CD4-positive, CD25-positive, alpha-beta regulatory T cell (primary cell): ENCODE results near the gene SPRN. TPM values are rescaled to one million over a fixed set of nuclear protein-coding genes. Genes with fewer than 3 reads are reported as not detected.
"Not testable (repeated sequence)": the region's sequence is repeated elsewhere in the genome, so short reads cannot be mapped to it uniquely, and the experiment has no call there.

Source experiments
- ATAC-seq, 2 donors: fragments of 150-1000 bp; cut with Tn5 transposase; one replicate each; pipeline ENCODE4 v1.10.0; 2021; ENCODE audit warnings: low read depth in 2 of 2, moderate number of reproducible peaks in 2 of 2, moderate library complexity in 1 of 2
- DNase-seq, 3 donors: peaks; one replicate each; pipeline versions ENCODE4 v3.0.0 to v3.0.0-alpha.2; 2012 to 2022; ENCODE audit warnings: mixed read lengths in 1 of 3
- H3K27ac ChIP-seq: one replicate; pipeline ENCODE4 v1.7.0; 2013; ENCODE audit warnings: mild to moderate bottlenecking, low read length; ENCODE audit not compliant: insufficient read depth, poor library complexity, severe bottlenecking
- H3K27me3 ChIP-seq: one replicate; pipeline ENCODE4 v1.7.0; 2013; ENCODE audit warnings: low read length; ENCODE audit not compliant: control insufficient read depth, insufficient read depth
- H3K36me3 ChIP-seq: one replicate; pipeline ENCODE4 v1.7.0; 2013; ENCODE audit warnings: mild to moderate bottlenecking, low read length, moderate library complexity; ENCODE audit not compliant: control insufficient read depth, insufficient read depth
- H3K4me1 ChIP-seq: 2 replicates; pipeline ENCODE4 v1.7.0; 2013; ENCODE audit warnings: mild to moderate bottlenecking, low read length; ENCODE audit not compliant: insufficient read depth, control insufficient read depth, poor library complexity, severe bottlenecking
- H3K4me3 ChIP-seq: one replicate; pipeline ENCODE4 v1.7.0; 2013; ENCODE audit warnings: low read depth, mild to moderate bottlenecking, low read length, moderate library complexity
- H3K9me3 ChIP-seq, 2 experiments: 1 replicate in 1 of 2; 2 replicates in 1 of 2; pipeline ENCODE4 v1.7.0; 2013; ENCODE audit warnings: low read length in 2 of 2, mild to moderate bottlenecking in 1 of 2, moderate library complexity in 1 of 2; ENCODE audit not compliant: control insufficient read depth in 2 of 2
- H3K27ac Mint-ChIP-seq, 3 donors: one replicate each; pipeline ENCODE4 v1.8.0; 2020 to 2022; ENCODE audit warnings: mild to moderate bottlenecking in 3 of 3, mixed read lengths in 3 of 3, moderate library complexity in 2 of 3
- H3K27me3 Mint-ChIP-seq: one replicate; pipeline ENCODE4 v1.8.0; 2022; ENCODE audit warnings: mild to moderate bottlenecking, mixed read lengths
- H3K36me3 Mint-ChIP-seq: one replicate; pipeline ENCODE4 v1.8.0; 2020; ENCODE audit warnings: mixed read lengths
- H3K4me1 Mint-ChIP-seq, 4 donors: one replicate each; pipeline ENCODE4 v1.8.0; 2020 to 2022; ENCODE audit warnings: mixed read lengths in 4 of 4, mild to moderate bottlenecking in 1 of 4
- H3K4me3 Mint-ChIP-seq, 4 donors: one replicate each; pipeline ENCODE4 v1.8.0; 2020 to 2022; ENCODE audit warnings: mild to moderate bottlenecking in 4 of 4, mixed read lengths in 4 of 4, moderate library complexity in 3 of 4
- H3K9me3 Mint-ChIP-seq, 7 donors: one replicate each; pipeline ENCODE4 v1.8.0; 2020 to 2022; ENCODE audit warnings: mixed read lengths in 7 of 7, mild to moderate bottlenecking in 3 of 7, moderate library complexity in 2 of 7
- polyA plus RNA-seq, 4 donors: library from polyadenylated mRNA; unstranded; fragments of 300-500 nt; fragmentation: Illumina TruSeq; gene quantifications; one replicate each; pipeline ENCODE4 v1.2.3, GENCODE V29; 2021
- total RNA-seq: library from RNA; stranded (reverse); gene quantifications from one replicate; pipeline ENCODE4 v1.2.3, GENCODE V29; 2022

Gene SPRN
- total and polyA plus RNA-seq, 5 donors from 2014 or later = 0.10 to 0.77 (median 0.25) TPM; not detected in 1

DNA sequence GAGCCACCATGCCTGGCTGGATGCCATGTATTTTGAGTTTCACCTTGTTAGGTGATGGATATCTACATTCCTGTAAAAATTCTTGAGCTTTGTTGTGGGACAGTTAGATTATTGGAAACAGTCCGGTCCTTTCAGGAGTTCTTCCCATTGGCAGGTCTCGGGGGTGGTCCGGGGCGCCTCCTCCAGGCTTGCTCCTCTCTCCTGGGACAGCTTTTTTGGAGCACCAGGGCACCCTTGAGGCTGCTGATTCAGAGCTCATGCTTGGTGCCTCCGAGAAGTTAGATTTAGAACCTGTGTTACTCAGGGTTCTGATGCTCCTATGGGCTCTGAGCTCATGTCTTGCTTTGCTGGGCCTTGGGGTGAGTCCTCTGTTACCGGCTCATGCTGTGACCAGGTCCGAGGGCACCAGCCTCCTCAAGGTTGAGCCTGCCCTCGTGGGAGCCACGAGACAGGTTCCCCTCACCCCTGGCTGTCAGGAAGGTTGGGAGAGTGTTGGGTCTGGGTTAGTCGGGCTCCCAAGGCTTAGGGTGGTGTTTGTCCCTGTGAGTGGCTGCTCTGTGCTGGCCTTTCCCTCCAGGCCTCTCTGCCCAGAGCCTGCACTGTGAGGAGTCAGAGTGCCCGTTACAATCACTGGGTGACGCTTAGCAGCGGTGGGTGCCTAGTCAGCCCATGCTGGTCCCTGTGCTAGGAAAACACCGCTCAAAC lies 6.0 kb downstream of the SPRN start:
- Mint-ChIP-seq H3K27me3 (peaks cover 6% of the 10 kb centered on the region), H3K4me3 (no peak overlapping the region), H3K9me3 (peaks cover 0 to 7% (median 1%) of the 10 kb centered on the region in 7 donors), H3K27ac (no peak overlapping the region), H3K36me3 (peaks cover 27% of the 10 kb centered on the region), H3K4me1 (peaks cover 0 to 4% (median 2%) of the 10 kb centered on the region in 4 donors)
- no peak overlapping the region for H3K27ac ChIP-seq
- no peak for ATAC-seq
- no peak for DNase-seq
- no peaks in the 10 kb centered on the region for H3K27me3 ChIP-seq
- H3K4me3 ChIP-seq = no peak overlapping the region
- peaks cover 8% of the 10 kb centered on the region for H3K36me3 ChIP-seq
- H3K4me1 ChIP-seq = no peaks in the 10 kb centered on the region
- H3K9me3 ChIP-seq = no peaks in the 10 kb centered on the region

DNA sequence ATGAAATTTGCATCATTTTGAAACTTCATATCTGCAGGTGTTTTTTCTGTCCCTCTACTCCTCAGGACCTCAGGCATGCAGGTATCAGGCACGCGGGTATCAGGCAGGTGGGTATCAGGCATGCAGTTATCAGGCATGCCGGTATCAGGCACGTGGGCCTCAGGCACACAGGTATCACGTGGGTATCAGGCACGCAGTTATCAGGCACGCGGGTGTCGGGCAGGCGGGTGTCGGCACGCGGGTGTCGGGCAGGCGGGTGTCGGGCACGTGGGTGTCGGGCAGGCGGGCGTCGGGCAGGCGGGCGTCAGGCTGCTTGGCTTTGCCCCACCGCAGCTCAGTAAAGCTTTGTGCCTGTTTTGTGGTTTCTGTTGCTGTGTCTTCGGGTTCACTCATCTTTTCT lies 8.7 kb downstream of the SPRN start:
- Histone ChIP-seq H3K9me3 (peaks cover 20 to 22% of the 10 kb centered on the region in 2 experiments), H3K4me1 (no peaks in the 10 kb centered on the region), H3K27ac (no peak overlapping the region), H3K4me3 (no peak overlapping the region), H3K36me3 (peaks cover 32% of the 10 kb centered on the region), H3K27me3 (no peaks in the 10 kb centered on the region)
- no peaks in the 10 kb centered on the region for H3K27me3 Mint-ChIP-seq
- H3K4me1 Mint-ChIP-seq = peaks cover 0 to 5% (median 5%) of the 10 kb centered on the region in 4 donors
- no peak for DNase-seq
- no peak overlapping the region for H3K4me3 Mint-ChIP-seq
- no peak overlapping the region for H3K27ac Mint-ChIP-seq
- ATAC-seq = no peak
- peaks cover 53% of the 10 kb centered on the region for H3K36me3 Mint-ChIP-seq
- peaks cover 0 to 29% (median 11%) of the 10 kb centered on the region in 7 donors for H3K9me3 Mint-ChIP-seq

GRCh38 chr10:133414401-133414800 lies 10.0 kb downstream of the SPRN start:
- not testable (repeated sequence) for H3K4me3 ChIP-seq, H3K4me1 ChIP-seq, H3K27ac Mint-ChIP-seq, H3K27me3 Mint-ChIP-seq, H3K4me3 Mint-ChIP-seq, DNase-seq, ATAC-seq, H3K27ac ChIP-seq, H3K27me3 ChIP-seq
- Mint-ChIP-seq H3K36me3 (peaks cover 63% of the 10 kb centered on the region), H3K4me1 (peaks cover 6 to 11% (median 10%) of the 10 kb centered on the region in 4 donors), H3K9me3 (peaks cover 0 to 35% (median 11%) of the 10 kb centered on the region in 7 donors)
- H3K36me3 ChIP-seq = peaks cover 46% of the 10 kb centered on the region
- H3K9me3 ChIP-seq = peaks cover 20 to 24% of the 10 kb centered on the region in 2 experiments

DNA sequence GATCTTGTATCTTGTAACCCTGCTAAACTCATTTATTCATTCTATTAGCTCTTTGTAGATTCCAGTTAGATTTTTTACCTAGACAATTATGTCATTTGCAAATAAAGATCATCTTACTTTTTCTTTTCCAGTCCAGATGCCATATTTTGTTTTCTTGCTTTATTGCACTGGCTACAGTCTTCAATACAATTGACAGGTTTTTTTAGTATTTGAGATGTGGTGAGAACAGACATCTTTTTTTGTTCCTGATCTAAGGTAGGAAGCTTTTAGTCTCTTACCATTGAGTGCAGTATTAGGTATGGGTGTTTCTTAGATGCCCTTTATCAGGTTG lies 12.1 kb downstream of the SPRN start:
- H3K36me3 Mint-ChIP-seq = peaks cover 72% of the 10 kb centered on the region
- no peak for DNase-seq
- peaks cover 16 to 27% (median 20%) of the 10 kb centered on the region in 4 donors for H3K4me1 Mint-ChIP-seq
- peaks cover 20 to 24% of the 10 kb centered on the region in 2 experiments for H3K9me3 ChIP-seq
- H3K4me3 Mint-ChIP-seq = no peak overlapping the region
- ATAC-seq = no peak
- no peak overlapping the region for H3K4me3 ChIP-seq
- H3K9me3 Mint-ChIP-seq = peaks cover 0 to 35% (median 11%) of the 10 kb centered on the region in 7 donors
- no peaks in the 10 kb centered on the region for H3K27me3 Mint-ChIP-seq
- no peak overlapping the region for H3K27ac Mint-ChIP-seq
- peaks cover 62% of the 10 kb centered on the region for H3K36me3 ChIP-seq
- H3K27me3 ChIP-seq = no peaks in the 10 kb centered on the region
- H3K27ac ChIP-seq = no peak overlapping the region
- no peaks in the 10 kb centered on the region for H3K4me1 ChIP-seq

DNA sequence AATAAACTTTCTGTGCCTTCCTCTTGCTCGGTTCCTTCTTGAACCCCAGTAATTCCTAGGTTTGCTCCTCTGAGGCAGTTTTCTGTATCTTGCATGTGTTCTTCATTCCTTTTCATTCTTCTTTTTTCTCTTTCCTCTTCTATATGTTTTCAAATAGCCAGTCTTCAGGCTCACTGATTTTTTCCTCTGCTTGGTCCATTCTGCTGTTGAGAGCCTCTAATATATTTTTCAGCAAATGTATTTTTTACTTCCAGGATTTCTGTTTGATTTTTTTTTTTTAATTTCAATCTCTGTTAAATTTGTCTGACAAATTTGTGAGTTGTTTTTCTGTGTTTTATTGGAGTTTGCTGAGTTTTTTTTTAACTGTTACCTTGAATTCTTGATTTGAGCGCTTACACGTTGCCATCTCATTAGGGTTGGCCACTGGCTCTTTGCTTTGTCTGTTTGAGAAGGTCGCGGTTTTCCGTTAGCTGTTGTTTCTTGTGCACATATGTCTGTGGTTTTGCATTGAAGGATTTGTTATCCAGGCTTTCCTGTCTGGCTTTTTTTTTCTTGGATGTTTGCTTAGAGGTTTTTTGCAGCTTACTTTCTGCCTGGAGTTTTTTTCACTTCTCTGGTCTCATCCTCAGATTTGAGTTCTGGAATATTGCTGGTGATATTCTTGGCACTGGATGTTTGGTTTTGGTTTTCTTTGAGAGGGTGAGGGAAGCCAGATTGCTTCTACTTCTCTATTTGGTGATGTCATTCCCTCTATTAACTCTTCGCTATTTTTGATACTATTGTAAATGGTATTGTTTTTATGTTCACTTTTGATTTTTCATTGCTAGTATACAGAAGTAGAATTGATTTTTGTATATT lies 12.7 kb downstream of the SPRN start:
- Histone ChIP-seq H3K9me3 (peaks cover 20 to 24% of the 10 kb centered on the region in 2 experiments), H3K27ac (no peak overlapping the region), H3K27me3 (no peaks in the 10 kb centered on the region), H3K4me1 (no peaks in the 10 kb centered on the region), H3K4me3 (no peak overlapping the region), H3K36me3 (peaks cover 62% of the 10 kb centered on the region)
- Mint-ChIP-seq H3K9me3 (peaks cover 0 to 35% (median 11%) of the 10 kb centered on the region in 7 donors), H3K36me3 (peaks cover 78% of the 10 kb centered on the region), H3K27ac (no peak overlapping the region), H3K4me1 (peaks cover 21 to 31% (median 26%) of the 10 kb centered on the region in 4 donors), H3K4me3 (no peak overlapping the region), H3K27me3 (no peaks in the 10 kb centered on the region)
- DNase-seq (no peak), ATAC-seq (no peak)

GRCh38 chr10:133405844-133406527 lies 18.4 kb downstream of the SPRN start:
- peaks cover 0 to 8% (median 0%) of the 10 kb centered on the region in 7 donors for H3K9me3 Mint-ChIP-seq
- H3K4me3 Mint-ChIP-seq = peak overlapping the region; percentile 54 to 74 (median 68)
- peaks cover 55% of the 10 kb centered on the region for H3K36me3 ChIP-seq
- peaks cover 2% of the 10 kb centered on the region for H3K4me1 ChIP-seq
- H3K9me3 ChIP-seq = peaks cover 2 to 4% of the 10 kb centered on the region in 2 experiments
- peak overlapping the region; percentile 53 for H3K27ac ChIP-seq
- no peaks in the 10 kb centered on the region for H3K27me3 ChIP-seq
- H3K4me1 Mint-ChIP-seq = peaks cover 39 to 56% (median 51%) of the 10 kb centered on the region in 4 donors
- H3K27ac Mint-ChIP-seq = peak overlapping the region; percentile 42 to 95 (median 80)
- DNase-seq (peak in 2 of 3 donors; percentile 13 to 36), ATAC-seq (peak in 1 of 2 donors; percentile 46)
- no peaks in the 10 kb centered on the region for H3K27me3 Mint-ChIP-seq
- H3K4me3 ChIP-seq = peak overlapping the region; percentile 46
- peaks cover 62% of the 10 kb centered on the region for H3K36me3 Mint-ChIP-seq

DNA sequence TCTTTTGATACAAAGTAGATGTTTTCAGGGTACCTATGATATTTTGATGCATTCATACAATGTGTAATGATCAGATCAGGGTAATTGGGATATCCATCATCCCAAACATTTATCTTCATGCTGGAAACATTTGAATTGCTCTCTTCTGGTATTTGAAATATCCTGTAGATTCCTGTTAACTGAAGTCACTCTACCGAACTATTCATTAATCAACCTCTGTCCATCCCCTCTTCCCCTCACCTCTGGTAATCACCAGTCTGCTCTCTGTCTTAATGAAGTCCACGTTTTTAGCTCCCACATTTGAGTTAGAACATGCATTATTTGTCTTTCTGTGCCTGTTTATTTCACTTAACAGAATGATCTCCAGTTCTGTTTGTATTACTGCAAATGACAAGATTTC lies 19.2 kb downstream of the SPRN start:
- Histone ChIP-seq H3K4me1 (peaks cover 9% of the 10 kb centered on the region), H3K36me3 (peaks cover 52% of the 10 kb centered on the region), H3K4me3 (peak overlapping the region; percentile 46), H3K9me3 (no peaks in the 10 kb centered on the region), H3K27ac (no peak overlapping the region), H3K27me3 (no peaks in the 10 kb centered on the region)
- H3K27me3 Mint-ChIP-seq = no peaks in the 10 kb centered on the region
- H3K4me1 Mint-ChIP-seq = peaks cover 40 to 61% (median 55%) of the 10 kb centered on the region in 4 donors
- peaks cover 55% of the 10 kb centered on the region for H3K36me3 Mint-ChIP-seq
- peak overlapping the region in 2 of 3 donors; percentile 11 to 42 for H3K27ac Mint-ChIP-seq
- no peak for DNase-seq
- peak overlapping the region in 1 of 4 donors; percentile 74 for H3K4me3 Mint-ChIP-seq
- peaks cover 0 to 1% (median 0%) of the 10 kb centered on the region in 7 donors for H3K9me3 Mint-ChIP-seq
- ATAC-seq = no peak
